ENCODE results near the gene MTURN.

GRCh38 chr7:30177965-30178364, 43.2 kb downstream of the MTURN start:
- TF ChIP-seq CSRNP3 (CRISPR knock-in tag; IDR thresholded peaks at IDR 0.05) (no peak), ZFP30 (CRISPR knock-in tag; IDR thresholded peaks at IDR 0.05) (no peak), ZFP3 (CRISPR knock-in tag; IDR thresholded peaks at IDR 0.05) (no peak), ESRRG (CRISPR knock-in tag; IDR thresholded peaks at IDR 0.05) (no peak), TSHZ2 (CRISPR knock-in tag; IDR thresholded peaks at IDR 0.05) (no peak), PATZ1 (CRISPR knock-in tag; IDR thresholded peaks at IDR 0.05; ENCODE audit: borderline replicate concordance) (no peak), PPARA (CRISPR knock-in tag; IDR thresholded peaks at IDR 0.05; ENCODE audit: borderline replicate concordance) (no peak), TCF4 (CRISPR knock-in tag; IDR thresholded peaks at IDR 0.05; ENCODE audit: borderline replicate concordance) (no peak), OSR1 (CRISPR knock-in tag; IDR thresholded peaks at IDR 0.05) (no peak), TOX (CRISPR knock-in tag; IDR thresholded peaks at IDR 0.05; ENCODE audit: borderline replicate concordance) (no peak), RARB (CRISPR knock-in tag; IDR thresholded peaks at IDR 0.05) (no peak)
